SK-N-MC (cell line): ENCODE data around the gene GOLGA5.

ENCODE experiments used
- EZH2 ChIP-seq: fragments of 200-600 bp; sonication (generic); IDR thresholded peaks from one replicate; pipeline ENCODE4 v1.6.1; 2017; ENCODE audit warnings: antibody characterized with exemption
- POLR2AphosphoS5 ChIP-seq: IDR thresholded peaks from 2 replicates; pipeline ENCODE4 v1.6.1; 2012; ENCODE audit warnings: mild to moderate bottlenecking, low read depth, low read length, borderline replicate concordance

DNA sequence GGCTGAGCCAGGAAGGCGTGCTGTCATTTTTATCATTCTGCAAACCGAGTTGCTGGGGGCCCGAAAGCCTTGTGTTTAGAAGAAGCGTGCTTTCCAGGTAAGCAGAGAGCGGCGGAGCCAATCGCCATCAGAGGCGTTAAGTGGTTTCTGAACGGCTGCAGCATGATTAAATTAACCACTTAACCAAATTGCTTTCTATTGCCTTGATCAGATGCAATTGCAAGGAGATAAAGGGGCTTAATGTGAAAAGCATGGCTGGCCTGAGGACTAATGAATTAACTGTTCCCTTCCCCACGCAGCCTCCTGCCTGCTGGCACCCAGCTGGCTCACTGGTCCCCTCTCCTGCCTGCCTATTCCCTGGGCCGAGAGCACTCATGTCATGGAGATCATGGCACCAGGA, 92.2 kb downstream of the GOLGA5 start:
- TF ChIP-seq POLR2AphosphoS5 (no peak), EZH2 (no peak)
